ENCODE measurements around the gene IL5.

DNA sequence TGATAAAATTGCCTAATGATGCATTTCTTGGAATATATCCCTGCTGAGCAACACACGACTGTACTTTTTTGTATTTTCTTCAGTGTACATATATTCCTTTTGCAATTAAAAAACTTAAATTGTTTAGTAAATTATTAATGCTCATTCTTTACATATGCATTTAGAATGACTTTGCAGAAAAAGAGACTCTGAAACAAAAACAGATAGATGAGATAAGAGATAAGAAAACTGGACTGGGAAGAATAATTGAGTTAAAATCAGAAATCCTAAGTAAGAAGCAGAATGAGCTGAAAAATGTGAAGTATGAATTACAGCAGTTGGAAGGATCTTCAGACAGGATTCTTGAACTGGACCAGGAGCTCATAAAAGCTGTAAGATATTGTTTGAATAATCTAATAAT lies 46.1 kb upstream of the IL5 start:
- TF ChIP-seq, protein P1, sequence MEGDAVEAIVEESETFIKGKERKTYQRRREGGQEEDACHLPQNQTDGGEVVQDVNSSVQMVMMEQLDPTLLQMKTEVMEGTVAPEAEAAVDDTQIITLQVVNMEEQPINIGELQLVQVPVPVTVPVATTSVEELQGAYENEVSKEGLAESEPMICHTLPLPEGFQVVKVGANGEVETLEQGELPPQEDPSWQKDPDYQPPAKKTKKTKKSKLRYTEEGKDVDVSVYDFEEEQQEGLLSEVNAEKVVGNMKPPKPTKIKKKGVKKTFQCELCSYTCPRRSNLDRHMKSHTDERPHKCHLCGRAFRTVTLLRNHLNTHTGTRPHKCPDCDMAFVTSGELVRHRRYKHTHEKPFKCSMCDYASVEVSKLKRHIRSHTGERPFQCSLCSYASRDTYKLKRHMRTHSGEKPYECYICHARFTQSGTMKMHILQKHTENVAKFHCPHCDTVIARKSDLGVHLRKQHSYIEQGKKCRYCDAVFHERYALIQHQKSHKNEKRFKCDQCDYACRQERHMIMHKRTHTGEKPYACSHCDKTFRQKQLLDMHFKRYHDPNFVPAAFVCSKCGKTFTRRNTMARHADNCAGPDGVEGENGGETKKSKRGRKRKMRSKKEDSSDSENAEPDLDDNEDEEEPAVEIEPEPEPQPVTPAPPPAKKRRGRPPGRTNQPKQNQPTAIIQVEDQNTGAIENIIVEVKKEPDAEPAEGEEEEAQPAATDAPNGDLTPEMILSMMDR (IDR thresholded peaks at IDR 0.05; ENCODE audit: poor library complexity, severe bottlenecking): no peak
- no peak for TF ChIP-seq EP300 (conservative IDR thresholded peaks at IDR 0.05; ENCODE audit: poor library complexity, severe bottlenecking)
- no peak for TF ChIP-seq TAF1 (IDR thresholded peaks at IDR 0.05; ENCODE audit: low read depth)
